OCI-LY7 (cell line): ENCODE measurements around the gene PDXP. TPM values are rescaled to one million over a fixed set of nuclear protein-coding genes. Genes with fewer than 3 reads are reported as not detected.

ENCODE experiments used
- BruUV-seq: library from RNA; stranded (reverse); fragments of 400-500 nt; replicated peaks from 2 replicates; lab custom pipeline; 2021; lab: Mats Ljungman, UMichigan
- CTCF ChIA-PET: fragments of 300-600 bp; sonication (Branson Sonifier 250); formaldehyde crosslinking; loops from one replicate; lab custom pipeline; 2022; ENCODE audit warnings: antibody characterized with exemption; ENCODE audit not compliant: unreplicated experiment; lab: Charles Lee
- POLR2A ChIA-PET: fragments of 300-600 bp; sonication (Branson Sonifier 250); formaldehyde crosslinking; loops from one replicate; lab custom pipeline; 2022; ENCODE audit warnings: antibody characterized with exemption; lab: Charles Lee
- DNase-seq: peaks from one replicate; pipeline ENCODE4 v3.0.0-alpha.2; 2015; ENCODE audit warnings: low spot score
- H2AFZ ChIP-seq: fragments of 200-600 bp; sonication (generic), shearing (Covaris generic); 2 replicates; pipeline ENCODE4 v1.6.1; 2014; ENCODE audit warnings: mild to moderate bottlenecking, antibody characterized with exemption, low read length, moderate library complexity
- H3K27ac ChIP-seq: fragments of 200-600 bp; sonication (generic); 2 replicates; pipeline ENCODE4 v1.5.1; 2014; ENCODE audit warnings: mixed run types, low read depth, mild to moderate bottlenecking, moderate library complexity, low read length, inconsistent platforms; ENCODE audit not compliant: poor library complexity, severe bottlenecking
- H3K36me3 ChIP-seq: fragments of 200-600 bp; sonication (generic); 2 replicates; pipeline ENCODE4 v1.6.1; 2014; ENCODE audit warnings: mild to moderate bottlenecking, antibody characterized with exemption, low read length, moderate library complexity, mixed read lengths; ENCODE audit not compliant: insufficient read depth
- H3K4me1 ChIP-seq: fragments of 200-600 bp; sonication (generic); 2 replicates; pipeline ENCODE4 v1.5.1; 2014; ENCODE audit warnings: mild to moderate bottlenecking, low read length; ENCODE audit not compliant: insufficient read depth, poor library complexity, severe bottlenecking
- H3K4me2 ChIP-seq: fragments of 200-600 bp; sonication (generic); 2 replicates; pipeline ENCODE4 v1.6.1; 2014; ENCODE audit warnings: mild to moderate bottlenecking, low read length
- H3K4me3 ChIP-seq: fragments of 200-600 bp; sonication (generic); 2 replicates; pipeline ENCODE4 v1.5.1; 2014; ENCODE audit warnings: mild to moderate bottlenecking, low read depth, low read length; ENCODE audit not compliant: poor library complexity, severe bottlenecking
- H3K79me2 ChIP-seq: fragments of 200-600 bp; sonication (generic); 2 replicates; pipeline ENCODE4 v1.6.1; 2016; ENCODE audit warnings: low read depth, mild to moderate bottlenecking, low read length, moderate library complexity, mixed read lengths; ENCODE audit not compliant: insufficient read depth
- H3K9me2 ChIP-seq: fragments of 200-600 bp; sonication (generic); 2 replicates; pipeline ENCODE4 v1.6.1; 2016; ENCODE audit warnings: mild to moderate bottlenecking, low read length, mixed read lengths; ENCODE audit not compliant: insufficient read depth
- H3K9me3 ChIP-seq: fragments of 200-600 bp; sonication (generic); 2 replicates; pipeline ENCODE4 v1.6.1; 2014; ENCODE audit warnings: mild to moderate bottlenecking, mixed run types, low read length, mixed read lengths
- H4K20me1 ChIP-seq: fragments of 200-600 bp; sonication (generic); 2 replicates; pipeline ENCODE4 v1.6.1; 2014; ENCODE audit warnings: mild to moderate bottlenecking, antibody characterized with exemption, low read length, moderate library complexity, mixed read lengths; ENCODE audit not compliant: insufficient read depth
- CTCF ChIP-seq: fragments of 200-600 bp; sonication (generic); conservative IDR thresholded peaks from 2 replicates; pipeline ENCODE4 v1.5.1; 2014; ENCODE audit warnings: mild to moderate bottlenecking, antibody characterized with exemption, low read length, moderate library complexity, mixed read lengths
- EZH2phosphoT487 ChIP-seq: fragments of 200-600 bp; sonication (generic); IDR thresholded peaks from 2 replicates; pipeline ENCODE4 v1.6.1; 2018; ENCODE audit warnings: low read depth, borderline replicate concordance, mild to moderate bottlenecking, mixed run types, antibody characterized with exemption, low read length, moderate library complexity, mixed read lengths
- intact Hi-C: fragments of 100-400 bp; cut with micrococcal nuclease; formaldehyde crosslinking; loops from one replicate; pipeline ENCODE4 v1.10.0; 2022; ENCODE audit not compliant: unreplicated experiment
- total RNA-seq, 2 experiments: library from RNA; depleted of rRNA in 1 of 2; stranded (reverse); fragments of >200 nt in 1 of 2; shearing (Covaris generic) in 1 of 2; gene quantifications; 2 replicates each; pipeline ENCODE4 v1.2.3, GENCODE V29; 2014 to 2022

The PDXP gene
- total RNA-seq, 2 experiments from 2014 or later: 55.8 to 61.2 TPM

- H3K79me2 ChIP-seq: no peaks in the 10 kb centered on the region
- no TSS peak for BruUV-seq
- peak; percentile 13 for DNase-seq
Measured at GRCh38 chr22:37675930-37676735, 17.6 kb downstream of the PDXP start.

DNA sequence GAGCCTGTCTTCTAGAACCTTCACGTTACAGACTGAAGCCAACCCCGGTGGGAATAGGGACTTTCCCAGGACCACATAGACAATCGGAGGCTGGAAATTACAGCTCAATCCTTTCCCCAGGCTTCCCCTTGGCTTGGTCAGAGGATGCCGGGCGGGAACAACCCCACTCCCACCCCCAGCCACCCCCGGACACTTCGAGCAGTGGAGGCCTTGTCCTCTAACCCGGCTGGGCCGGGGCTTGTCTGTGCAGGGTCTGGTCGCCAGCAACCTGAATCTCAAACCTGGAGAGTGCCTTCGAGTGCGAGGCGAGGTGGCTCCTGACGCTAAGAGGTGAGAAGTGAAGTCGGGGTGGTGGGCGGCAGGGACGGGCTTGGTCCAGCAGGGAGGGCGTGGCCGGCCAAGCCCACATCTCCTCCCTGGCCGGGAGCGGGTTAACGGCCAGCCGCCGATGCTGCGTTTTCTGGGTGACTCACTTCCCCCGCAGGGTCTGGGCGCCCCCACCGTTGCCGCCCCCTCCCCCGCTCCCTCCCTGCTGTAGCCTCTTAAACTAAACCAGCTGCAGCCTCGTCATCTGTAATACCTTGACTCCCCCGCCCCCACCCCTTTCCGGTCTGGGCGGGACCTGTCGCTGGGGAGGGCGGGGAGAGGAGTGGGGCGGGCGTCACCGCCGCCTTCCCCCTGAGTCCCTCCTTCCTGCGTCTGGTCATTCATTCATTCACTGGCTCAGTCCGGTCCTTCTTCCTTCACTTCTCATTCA is 18.4 kb downstream of the PDXP start:
- BruUV-seq: TSS peak; percentile 73
- peak overlapping the region; percentile 88 for H3K4me2 ChIP-seq
- CTCF ChIA-PET: interaction anchor here (0.6 kb wide), 2 partner anchors 16 kb away, joined by 3 to 8 read pairs; no protein-coding TSS in a partner anchor
- H3K4me3 ChIP-seq: peak overlapping the region; percentile 63
- peak overlapping the region; percentile 53 for H2AFZ ChIP-seq
- POLR2A ChIA-PET: interaction anchor here (0.5 to 2.0 kb wide), 3 partner anchors 9 to 207 kb away, joined by 3 to 5 read pairs (median 3); partner anchors contain the start of genes NOL12 and PDXP
- no peak for TF ChIP-seq CTCF
- TF ChIP-seq EZH2phosphoT487: no peak
- H3K36me3 ChIP-seq: no peaks in the 10 kb centered on the region
- peak overlapping the region; percentile 80 for H3K27ac ChIP-seq
- no peaks in the 10 kb centered on the region for H4K20me1 ChIP-seq
- intact Hi-C loops: loop anchor here (1.0 to 5.0 kb wide), 2 partner anchors 17 to 70 kb away; partner anchors contain the start of gene GGA1
- no peaks in the 10 kb centered on the region for H3K9me2 ChIP-seq
- DNase-seq: peak; percentile 95
- no peaks in the 10 kb centered on the region for H3K79me2 ChIP-seq
- peaks cover 49% of the 10 kb centered on the region for H3K4me1 ChIP-seq
- H3K9me3 ChIP-seq: no peaks in the 10 kb centered on the region

More at GRCh38 chr22:37675930-37676735, 17.6 kb downstream of the PDXP start:
- Histone ChIP-seq H3K4me1 (peaks cover 46% of the 10 kb centered on the region), H2AFZ (peak overlapping the region; percentile 53; the same call in 1 of the 2 replicates), H4K20me1 (no peaks in the 10 kb centered on the region), H3K9me2 (no peaks in the 10 kb centered on the region), H3K9me3 (no peaks in the 10 kb centered on the region), H3K4me3 (peak overlapping the region; percentile 63), H3K36me3 (no peaks in the 10 kb centered on the region), H3K27ac (peak overlapping the region; percentile 80), H3K4me2 (peak overlapping the region; percentile 88)
- intact Hi-C loops: loop anchor here (5.0 kb wide), 1 partner anchor 69 kb away; the partner anchor contains the start of gene GGA1
- CTCF ChIA-PET: interaction anchor here (0.6 kb wide), 1 partner anchor 138 kb away, joined by 5 read pairs; no protein-coding TSS in a partner anchor
- no peak for TF ChIP-seq CTCF
- TF ChIP-seq EZH2phosphoT487: no peak
- POLR2A ChIA-PET: interaction anchor here (1.1 to 2.0 kb wide), 3 partner anchors 10 to 18 kb away, joined by 3 to 5 read pairs (median 3); partner anchors contain the start of genes NOL12 and PDXP
